HepG2 (cell line): Measurements from ENCODE around the gene PSIP1. TPM values are rescaled to one million over a fixed set of nuclear protein-coding genes. Genes with fewer than 3 reads are reported as not detected.

ENCODE experiments used
- ASH2L ChIP-seq: fragments of 300-600, 200-600 bp; sonication (generic); IDR thresholded peaks from 2 replicates; pipeline ENCODE4 v1.7.0; 2017; ENCODE audit warnings: low read depth, mild to moderate bottlenecking, moderate library complexity, mixed read lengths, low read length; ENCODE audit not compliant: insufficient read length
- FOXA3 ChIP-seq: IDR thresholded peaks from 2 replicates; pipeline ENCODE4 v1.6.1; 2016; ENCODE audit warnings: missing genetic modification reagents, missing compliant biosample characterization
- FOXK2 ChIP-seq: fragments of 450-650 bp; IDR thresholded peaks from 2 replicates; pipeline ENCODE4 v1.6.1; 2016
- GATA4 ChIP-seq: sonication (generic); IDR thresholded peaks from 2 replicates; pipeline ENCODE4 v1.6.1; 2016; ENCODE audit warnings: antibody characterized with exemption, low read depth, borderline replicate concordance
- KAT2B ChIP-seq: fragments of 150-350 bp; IDR thresholded peaks from 2 replicates; pipeline ENCODE4 v1.6.1; 2014; ENCODE audit warnings: low read depth, low read length, borderline replicate concordance
- MXI1 ChIP-seq: IDR thresholded peaks from 3 replicates; pipeline ENCODE4 v1.6.1; 2012; ENCODE audit warnings: low read depth, low read length, inconsistent platforms, borderline replicate concordance
- NFE2L2 ChIP-seq: fragments of 150-350 bp; IDR thresholded peaks from 2 replicates; pipeline ENCODE4 v1.6.1; 2014; ENCODE audit warnings: low read length
- PITX1 ChIP-seq: sonication (generic); formaldehyde crosslinking; IDR thresholded peaks from 2 replicates; pipeline ENCODE4 v1.5.1; 2020; ENCODE audit warnings: mild to moderate bottlenecking, missing genetic modification reagents
- SETDB1 ChIP-seq: sonication (generic); formaldehyde crosslinking; IDR thresholded peaks from 2 replicates; pipeline ENCODE4 v1.5.1; 2020; ENCODE audit warnings: missing genetic modification reagents, mild to moderate bottlenecking, borderline replicate concordance
- TARDBP ChIP-seq: sonication (generic); formaldehyde crosslinking; IDR thresholded peaks from 2 replicates; pipeline ENCODE4 v1.8.0; 2022; ENCODE audit warnings: mild to moderate bottlenecking, missing genetic modification reagents
- ZNF205 ChIP-seq: IDR thresholded peaks from 2 replicates; pipeline ENCODE4 v1.6.1; 2018; ENCODE audit warnings: missing biosample characterization, missing genetic modification reagents
- ZNF772 ChIP-seq: sonication (generic); formaldehyde crosslinking; IDR thresholded peaks from 2 replicates; pipeline ENCODE4 v1.5.0; 2020; ENCODE audit warnings: mild to moderate bottlenecking, missing genetic modification reagents
- polyA plus RNA-seq, 8 experiments: library from polyadenylated mRNA; depleted of rRNA in 3 of 8; stranded (reverse) in 7 of 8; unstranded in 1 of 8; fragments of >200 nt; fragmentation: Illumina TruSeq in 4 of 8; extraction: Trizol in 4 of 8; gene quantifications; 2 replicates each; pipeline versions ENCODE4 v1.2.1 to v1.2.3, GENCODE V29; 2011 to 2016; ENCODE audit warnings: low read depth in 4 of 8, missing spikeins in 1 of 8, mixed read lengths in 1 of 8; ENCODE audit not compliant: insufficient read depth in 1 of 8
- total RNA-seq, 5 experiments: library from RNA; depleted of rRNA; stranded (reverse); fragments of >200 nt; fragmentation: Illumina TruSeq; extraction: Trizol; gene quantifications; 2 replicates each; pipeline ENCODE4 v1.2.3, GENCODE V29; 2016; ENCODE audit warnings: low read depth in 1 of 5
- TF ChIP-seq, protein P1 (sequence below), 2 experiments: sonication (generic) in 1 of 2; formaldehyde crosslinking in 1 of 2; IDR thresholded peaks; 2 replicates each; pipeline versions ENCODE4 v1.4.0 to v1.6.1; 2016 to 2020; ENCODE audit warnings: borderline replicate concordance in 1 of 2, low read depth in 1 of 2, mild to moderate bottlenecking in 1 of 2, missing genetic modification reagents in 1 of 2
- TF ChIP-seq, protein P2 (sequence below): sonication (generic); formaldehyde crosslinking; conservative IDR thresholded peaks from 2 replicates; pipeline ENCODE4 v1.8.1; 2023; ENCODE audit warnings: missing genetic modification reagents
- TF ChIP-seq, protein P3 (sequence below): sonication (generic); formaldehyde crosslinking; IDR thresholded peaks from 2 replicates; pipeline ENCODE4 v1.5.0; 2020; ENCODE audit warnings: mild to moderate bottlenecking, missing genetic modification reagents
- TF ChIP-seq, protein P4 (sequence below): sonication (generic); formaldehyde crosslinking; IDR thresholded peaks from 2 replicates; pipeline ENCODE4 v1.4.0; 2020; ENCODE audit warnings: mild to moderate bottlenecking, missing genetic modification reagents

The PSIP1 gene
- total and polyA plus RNA-seq, 2 of the 13 experiments (the other 11 are each of a cell fraction or from before 2014, with no cell fraction given) = 12.6 to 46.4 TPM

DNA sequence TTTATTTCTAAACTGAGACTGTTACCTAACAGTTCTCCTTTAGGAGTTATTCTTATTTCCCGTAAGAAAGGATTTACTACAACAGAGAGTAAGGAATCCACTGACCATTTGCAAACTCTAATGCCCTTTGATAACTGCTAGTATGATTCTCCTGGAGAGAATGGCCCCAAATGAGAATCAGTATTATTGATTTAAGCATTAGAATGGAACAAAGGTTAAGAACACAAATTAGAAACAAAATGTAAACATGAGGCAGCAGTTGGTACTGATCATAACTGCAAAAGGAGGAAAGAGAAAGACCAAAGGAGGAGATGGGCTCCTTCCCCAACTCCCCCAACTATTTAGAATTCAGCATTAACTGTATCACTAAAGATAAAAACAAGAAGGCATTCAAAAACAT lies 30.7 kb downstream of the PSIP1 start (continued):
- peak; percentile 24; the same call in 1 of the 2 replicates for TF ChIP-seq FOXK2
- peak; percentile 49 for TF ChIP-seq ASH2L
- no peak for TF ChIP-seq ZNF205 (CRISPR knock-in tag)
- TF ChIP-seq SETDB1 = no peak
- TF ChIP-seq PITX1 (CRISPR knock-in tag) = peak; percentile 31
- TF ChIP-seq FOXA3 (CRISPR knock-in tag) = peak; percentile 72
- TF ChIP-seq, protein P1, sequence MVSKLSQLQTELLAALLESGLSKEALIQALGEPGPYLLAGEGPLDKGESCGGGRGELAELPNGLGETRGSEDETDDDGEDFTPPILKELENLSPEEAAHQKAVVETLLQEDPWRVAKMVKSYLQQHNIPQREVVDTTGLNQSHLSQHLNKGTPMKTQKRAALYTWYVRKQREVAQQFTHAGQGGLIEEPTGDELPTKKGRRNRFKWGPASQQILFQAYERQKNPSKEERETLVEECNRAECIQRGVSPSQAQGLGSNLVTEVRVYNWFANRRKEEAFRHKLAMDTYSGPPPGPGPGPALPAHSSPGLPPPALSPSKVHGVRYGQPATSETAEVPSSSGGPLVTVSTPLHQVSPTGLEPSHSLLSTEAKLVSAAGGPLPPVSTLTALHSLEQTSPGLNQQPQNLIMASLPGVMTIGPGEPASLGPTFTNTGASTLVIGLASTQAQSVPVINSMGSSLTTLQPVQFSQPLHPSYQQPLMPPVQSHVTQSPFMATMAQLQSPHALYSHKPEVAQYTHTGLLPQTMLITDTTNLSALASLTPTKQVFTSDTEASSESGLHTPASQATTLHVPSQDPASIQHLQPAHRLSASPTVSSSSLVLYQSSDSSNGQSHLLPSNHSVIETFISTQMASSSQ (IDR thresholded peaks at IDR 0.05; ENCODE audit: low read depth) = no peak
- TF ChIP-seq, protein P1 (CRISPR knock-in tag; IDR thresholded peaks at IDR 0.05; ENCODE audit: borderline replicate concordance) = no peak
- no peak for TF ChIP-seq NFE2L2
- TF ChIP-seq, protein P2, sequence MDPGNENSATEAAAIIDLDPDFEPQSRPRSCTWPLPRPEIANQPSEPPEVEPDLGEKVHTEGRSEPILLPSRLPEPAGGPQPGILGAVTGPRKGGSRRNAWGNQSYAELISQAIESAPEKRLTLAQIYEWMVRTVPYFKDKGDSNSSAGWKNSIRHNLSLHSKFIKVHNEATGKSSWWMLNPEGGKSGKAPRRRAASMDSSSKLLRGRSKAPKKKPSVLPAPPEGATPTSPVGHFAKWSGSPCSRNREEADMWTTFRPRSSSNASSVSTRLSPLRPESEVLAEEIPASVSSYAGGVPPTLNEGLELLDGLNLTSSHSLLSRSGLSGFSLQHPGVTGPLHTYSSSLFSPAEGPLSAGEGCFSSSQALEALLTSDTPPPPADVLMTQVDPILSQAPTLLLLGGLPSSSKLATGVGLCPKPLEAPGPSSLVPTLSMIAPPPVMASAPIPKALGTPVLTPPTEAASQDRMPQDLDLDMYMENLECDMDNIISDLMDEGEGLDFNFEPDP (CRISPR knock-in tag) = no peak
- TF ChIP-seq, protein P3, sequence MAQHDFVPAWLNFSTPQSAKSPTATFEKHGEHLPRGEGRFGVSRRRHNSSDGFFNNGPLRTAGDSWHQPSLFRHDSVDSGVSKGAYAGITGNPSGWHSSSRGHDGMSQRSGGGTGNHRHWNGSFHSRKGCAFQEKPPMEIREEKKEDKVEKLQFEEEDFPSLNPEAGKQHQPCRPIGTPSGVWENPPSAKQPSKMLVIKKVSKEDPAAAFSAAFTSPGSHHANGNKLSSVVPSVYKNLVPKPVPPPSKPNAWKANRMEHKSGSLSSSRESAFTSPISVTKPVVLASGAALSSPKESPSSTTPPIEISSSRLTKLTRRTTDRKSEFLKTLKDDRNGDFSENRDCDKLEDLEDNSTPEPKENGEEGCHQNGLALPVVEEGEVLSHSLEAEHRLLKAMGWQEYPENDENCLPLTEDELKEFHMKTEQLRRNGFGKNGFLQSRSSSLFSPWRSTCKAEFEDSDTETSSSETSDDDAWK (CRISPR knock-in tag) = no peak
- TF ChIP-seq TARDBP = peak; percentile 21; the same call in 1 of the 2 replicates
- TF ChIP-seq, protein P4, sequence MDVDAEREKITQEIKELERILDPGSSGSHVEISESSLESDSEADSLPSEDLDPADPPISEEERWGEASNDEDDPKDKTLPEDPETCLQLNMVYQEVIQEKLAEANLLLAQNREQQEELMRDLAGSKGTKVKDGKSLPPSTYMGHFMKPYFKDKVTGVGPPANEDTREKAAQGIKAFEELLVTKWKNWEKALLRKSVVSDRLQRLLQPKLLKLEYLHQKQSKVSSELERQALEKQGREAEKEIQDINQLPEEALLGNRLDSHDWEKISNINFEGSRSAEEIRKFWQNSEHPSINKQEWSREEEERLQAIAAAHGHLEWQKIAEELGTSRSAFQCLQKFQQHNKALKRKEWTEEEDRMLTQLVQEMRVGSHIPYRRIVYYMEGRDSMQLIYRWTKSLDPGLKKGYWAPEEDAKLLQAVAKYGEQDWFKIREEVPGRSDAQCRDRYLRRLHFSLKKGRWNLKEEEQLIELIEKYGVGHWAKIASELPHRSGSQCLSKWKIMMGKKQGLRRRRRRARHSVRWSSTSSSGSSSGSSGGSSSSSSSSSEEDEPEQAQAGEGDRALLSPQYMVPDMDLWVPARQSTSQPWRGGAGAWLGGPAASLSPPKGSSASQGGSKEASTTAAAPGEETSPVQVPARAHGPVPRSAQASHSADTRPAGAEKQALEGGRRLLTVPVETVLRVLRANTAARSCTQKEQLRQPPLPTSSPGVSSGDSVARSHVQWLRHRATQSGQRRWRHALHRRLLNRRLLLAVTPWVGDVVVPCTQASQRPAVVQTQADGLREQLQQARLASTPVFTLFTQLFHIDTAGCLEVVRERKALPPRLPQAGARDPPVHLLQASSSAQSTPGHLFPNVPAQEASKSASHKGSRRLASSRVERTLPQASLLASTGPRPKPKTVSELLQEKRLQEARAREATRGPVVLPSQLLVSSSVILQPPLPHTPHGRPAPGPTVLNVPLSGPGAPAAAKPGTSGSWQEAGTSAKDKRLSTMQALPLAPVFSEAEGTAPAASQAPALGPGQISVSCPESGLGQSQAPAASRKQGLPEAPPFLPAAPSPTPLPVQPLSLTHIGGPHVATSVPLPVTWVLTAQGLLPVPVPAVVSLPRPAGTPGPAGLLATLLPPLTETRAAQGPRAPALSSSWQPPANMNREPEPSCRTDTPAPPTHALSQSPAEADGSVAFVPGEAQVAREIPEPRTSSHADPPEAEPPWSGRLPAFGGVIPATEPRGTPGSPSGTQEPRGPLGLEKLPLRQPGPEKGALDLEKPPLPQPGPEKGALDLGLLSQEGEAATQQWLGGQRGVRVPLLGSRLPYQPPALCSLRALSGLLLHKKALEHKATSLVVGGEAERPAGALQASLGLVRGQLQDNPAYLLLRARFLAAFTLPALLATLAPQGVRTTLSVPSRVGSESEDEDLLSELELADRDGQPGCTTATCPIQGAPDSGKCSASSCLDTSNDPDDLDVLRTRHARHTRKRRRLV = no peak
- TF ChIP-seq MXI1 = no peak
- TF ChIP-seq GATA4 = no peak
- no peak for TF ChIP-seq ZNF772 (CRISPR knock-in tag)
- 0 out of 2 replicates have a peak, but pooled peaks have one; percentile 22 for TF ChIP-seq KAT2B
